ENCODE measurements around the gene ANKRD12. TPM values are rescaled to one million over a fixed set of nuclear protein-coding genes. Genes with fewer than 3 reads are reported as not detected.

ANKRD12 gene
- total RNA-seq, 1 experiment from 2014 or later = 31.6 TPM

GRCh38 chr18:9290156-9290555 is 153.6 kb downstream of the ANKRD12 start:
- Histone ChIP-seq H3F3A (ENCODE audit: insufficient read depth, low read depth) (no peaks in the 10 kb centered on the region), H3K4me2 (no peak overlapping the region), H3K9me2 (ENCODE audit: insufficient read depth) (no peaks in the 10 kb centered on the region), H4K20me1 (ENCODE audit: insufficient read depth) (no peaks in the 10 kb centered on the region), H3K27me3 (ENCODE audit: insufficient read depth, low read depth) (no peaks in the 10 kb centered on the region), H3K4me1 (replicated peaks; ENCODE audit: insufficient read depth) (no peaks in the 10 kb centered on the region), H3K9me3 (ENCODE audit: insufficient read depth, low read depth) (no peaks in the 10 kb centered on the region; the same call in 1 of the 2 replicates), H3K36me3 (ENCODE audit: low read depth) (no peaks in the 10 kb centered on the region), H3K27ac (no peak overlapping the region), H2AFZ (no peak overlapping the region), H3K79me2 (ENCODE audit: low read depth) (no peaks in the 10 kb centered on the region), H3K4me3 (no peak overlapping the region)
- intact Hi-C loops (cut with micrococcal nuclease; ENCODE audit: unreplicated experiment) = no loop called here
- POLR2A ChIA-PET (ENCODE audit: unreplicated experiment) = no interaction called here
- CTCF ChIA-PET = no interaction called here
- BruUV-seq (replicated peaks) = no TSS peak
- TF ChIP-seq EZH2 (IDR thresholded peaks at IDR 0.05; ENCODE audit: low read depth) = no peak
- TF ChIP-seq CTCF (conservative IDR thresholded peaks at IDR 0.05) = no peak
- DNase-seq = no peak

GRCh38 chr18:9292047-9292446 is 155.5 kb downstream of the ANKRD12 start:
- H3K79me2 ChIP-seq (ENCODE audit: low read depth) = no peaks in the 10 kb centered on the region
- ChIA-PET POLR2A (ENCODE audit: unreplicated experiment) (no interaction called here), CTCF (interaction anchor here (0.5 kb wide), 1 partner anchor 192 kb away, joined by 3 read pairs; no protein-coding TSS in a partner anchor)
- no peak overlapping the region for H3K4me3 ChIP-seq
- no peaks in the 10 kb centered on the region for H3K9me2 ChIP-seq (ENCODE audit: insufficient read depth)
- no peak for DNase-seq
- BruUV-seq (replicated peaks) = no TSS peak
- H4K20me1 ChIP-seq (ENCODE audit: insufficient read depth) = no peaks in the 10 kb centered on the region
- H3K36me3 ChIP-seq (ENCODE audit: low read depth) = no peaks in the 10 kb centered on the region
- intact Hi-C loops (cut with micrococcal nuclease; ENCODE audit: unreplicated experiment) = no loop called here
- H3K4me1 ChIP-seq (replicated peaks; ENCODE audit: insufficient read depth) = 0 out of 2 replicates have a peak, but pooled peaks cover 8% of the 10 kb centered on the region
- TF ChIP-seq EZH2 (IDR thresholded peaks at IDR 0.05; ENCODE audit: low read depth) (no peak), CTCF (conservative IDR thresholded peaks at IDR 0.05) (no peak)
- H3F3A ChIP-seq (ENCODE audit: insufficient read depth, low read depth) = no peaks in the 10 kb centered on the region
- H3K9me3 ChIP-seq (ENCODE audit: insufficient read depth, low read depth) = no peaks in the 10 kb centered on the region; the same call in 1 of the 2 replicates
- H2AFZ ChIP-seq = no peak overlapping the region
- H3K4me2 ChIP-seq = no peak overlapping the region
- no peak overlapping the region for H3K27ac ChIP-seq
- H3K27me3 ChIP-seq (ENCODE audit: insufficient read depth, low read depth) = no peaks in the 10 kb centered on the region

GRCh38 chr18:9293948-9294347 is 157.4 kb downstream of the ANKRD12 start:
- H4K20me1 ChIP-seq (ENCODE audit: insufficient read depth) = no peaks in the 10 kb centered on the region
- H3K4me1 ChIP-seq (replicated peaks; ENCODE audit: insufficient read depth) = 0 out of 2 replicates have a peak, but pooled peaks cover 8% of the 10 kb centered on the region
- intact Hi-C loops (cut with micrococcal nuclease; ENCODE audit: unreplicated experiment) = no loop called here
- H3K4me3 ChIP-seq = no peak overlapping the region
- no peak for DNase-seq
- H3K27me3 ChIP-seq (ENCODE audit: insufficient read depth, low read depth) = no peaks in the 10 kb centered on the region
- H3K9me3 ChIP-seq (ENCODE audit: insufficient read depth, low read depth) = no peaks in the 10 kb centered on the region; the same call in 1 of the 2 replicates
- no peak for TF ChIP-seq CTCF (conservative IDR thresholded peaks at IDR 0.05)
- TF ChIP-seq EZH2 (IDR thresholded peaks at IDR 0.05; ENCODE audit: low read depth) = no peak
- H3K36me3 ChIP-seq (ENCODE audit: low read depth) = no peaks in the 10 kb centered on the region
- no peaks in the 10 kb centered on the region for H3F3A ChIP-seq (ENCODE audit: insufficient read depth, low read depth)
- no peaks in the 10 kb centered on the region for H3K79me2 ChIP-seq (ENCODE audit: low read depth)
- no peaks in the 10 kb centered on the region for H3K9me2 ChIP-seq (ENCODE audit: insufficient read depth)
- H3K27ac ChIP-seq = no peak overlapping the region
- no peak overlapping the region for H2AFZ ChIP-seq
- ChIA-PET POLR2A (ENCODE audit: unreplicated experiment) (no interaction called here), CTCF (no interaction called here)
- no TSS peak for BruUV-seq (replicated peaks)
- H3K4me2 ChIP-seq = no peak overlapping the region

All from PC-9 (cell line).